Loucy (cell line): ENCODE measurements around the gene NCOA7.

ENCODE experiments used
- CTCF ChIP-seq: fragments of 200-600 bp; sonication (generic); conservative IDR thresholded peaks from 2 replicates; pipeline ENCODE4 v1.5.1; 2014; ENCODE audit warnings: mild to moderate bottlenecking, antibody characterized with exemption, low read length
- EZH2phosphoT487 ChIP-seq: fragments of 200-600 bp; IDR thresholded peaks from 2 replicates; pipeline ENCODE4 v1.6.1; 2018; ENCODE audit warnings: antibody characterized with exemption, mild to moderate bottlenecking, moderate library complexity, borderline replicate concordance

- TF ChIP-seq CTCF (no peak), EZH2phosphoT487 (no peak)
Measured at GRCh38 chr6:125832391-125833117, 41.8 kb downstream of the NCOA7 start.
